NB4 (cell line): ENCODE data around the gene MYMK.

Experiments
- MYC ChIP-seq: IDR thresholded peaks from 2 replicates; pipeline ENCODE4 v1.6.1; 2011; ENCODE audit warnings: low read depth, low read length
- POLR2A ChIP-seq: IDR thresholded peaks from 2 replicates; pipeline ENCODE4 v1.6.1; 2011; ENCODE audit warnings: mild to moderate bottlenecking; ENCODE audit not compliant: insufficient read length; ENCODE audit errors: extremely low read depth
- TF ChIP-seq, protein P1 (sequence below): IDR thresholded peaks from one replicate; pipeline ENCODE4 v1.5.1; 2012; ENCODE audit warnings: low read depth, low read length

DNA sequence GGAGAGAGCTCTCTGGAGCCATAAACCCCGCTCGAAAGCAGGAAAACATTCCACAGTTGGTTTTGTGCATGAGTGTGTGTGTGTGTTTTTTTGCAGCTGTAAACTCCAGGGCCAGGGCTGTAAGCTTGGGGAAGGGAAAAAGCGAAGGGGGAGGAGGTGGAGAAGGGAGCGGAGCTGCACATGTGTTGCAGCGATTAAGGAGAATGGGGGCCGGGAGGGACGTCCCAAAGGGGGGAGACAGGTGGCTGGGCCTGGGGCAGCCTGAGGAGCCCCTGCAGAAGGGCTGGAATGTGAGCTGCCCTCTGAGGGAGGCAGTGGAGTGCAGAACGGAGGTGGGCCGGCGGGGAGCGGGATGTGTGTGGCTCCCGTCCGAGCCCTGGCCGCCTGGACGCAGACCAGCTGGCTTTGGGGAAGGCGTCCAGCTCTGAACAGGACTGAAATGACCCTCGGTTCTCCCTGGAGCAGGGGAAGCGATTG is 2.7 kb upstream of the MYMK start:
- TF ChIP-seq, protein P1, sequence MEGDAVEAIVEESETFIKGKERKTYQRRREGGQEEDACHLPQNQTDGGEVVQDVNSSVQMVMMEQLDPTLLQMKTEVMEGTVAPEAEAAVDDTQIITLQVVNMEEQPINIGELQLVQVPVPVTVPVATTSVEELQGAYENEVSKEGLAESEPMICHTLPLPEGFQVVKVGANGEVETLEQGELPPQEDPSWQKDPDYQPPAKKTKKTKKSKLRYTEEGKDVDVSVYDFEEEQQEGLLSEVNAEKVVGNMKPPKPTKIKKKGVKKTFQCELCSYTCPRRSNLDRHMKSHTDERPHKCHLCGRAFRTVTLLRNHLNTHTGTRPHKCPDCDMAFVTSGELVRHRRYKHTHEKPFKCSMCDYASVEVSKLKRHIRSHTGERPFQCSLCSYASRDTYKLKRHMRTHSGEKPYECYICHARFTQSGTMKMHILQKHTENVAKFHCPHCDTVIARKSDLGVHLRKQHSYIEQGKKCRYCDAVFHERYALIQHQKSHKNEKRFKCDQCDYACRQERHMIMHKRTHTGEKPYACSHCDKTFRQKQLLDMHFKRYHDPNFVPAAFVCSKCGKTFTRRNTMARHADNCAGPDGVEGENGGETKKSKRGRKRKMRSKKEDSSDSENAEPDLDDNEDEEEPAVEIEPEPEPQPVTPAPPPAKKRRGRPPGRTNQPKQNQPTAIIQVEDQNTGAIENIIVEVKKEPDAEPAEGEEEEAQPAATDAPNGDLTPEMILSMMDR = no peak
- TF ChIP-seq MYC (no peak), POLR2A (no peak)
